NCI-H1417 (cell line): ENCODE data around the gene SNX33.
"Not testable (repeated sequence)": the region's sequence is repeated elsewhere in the genome, so short reads cannot be mapped to it uniquely, and the experiment has no call there.

Experiments used
- DNase-seq, 3 experiments: peaks; one replicate each; lab custom pipeline; 2025; lab: John Stamatoyannopoulos, UW

SNX33 gene

DNA sequence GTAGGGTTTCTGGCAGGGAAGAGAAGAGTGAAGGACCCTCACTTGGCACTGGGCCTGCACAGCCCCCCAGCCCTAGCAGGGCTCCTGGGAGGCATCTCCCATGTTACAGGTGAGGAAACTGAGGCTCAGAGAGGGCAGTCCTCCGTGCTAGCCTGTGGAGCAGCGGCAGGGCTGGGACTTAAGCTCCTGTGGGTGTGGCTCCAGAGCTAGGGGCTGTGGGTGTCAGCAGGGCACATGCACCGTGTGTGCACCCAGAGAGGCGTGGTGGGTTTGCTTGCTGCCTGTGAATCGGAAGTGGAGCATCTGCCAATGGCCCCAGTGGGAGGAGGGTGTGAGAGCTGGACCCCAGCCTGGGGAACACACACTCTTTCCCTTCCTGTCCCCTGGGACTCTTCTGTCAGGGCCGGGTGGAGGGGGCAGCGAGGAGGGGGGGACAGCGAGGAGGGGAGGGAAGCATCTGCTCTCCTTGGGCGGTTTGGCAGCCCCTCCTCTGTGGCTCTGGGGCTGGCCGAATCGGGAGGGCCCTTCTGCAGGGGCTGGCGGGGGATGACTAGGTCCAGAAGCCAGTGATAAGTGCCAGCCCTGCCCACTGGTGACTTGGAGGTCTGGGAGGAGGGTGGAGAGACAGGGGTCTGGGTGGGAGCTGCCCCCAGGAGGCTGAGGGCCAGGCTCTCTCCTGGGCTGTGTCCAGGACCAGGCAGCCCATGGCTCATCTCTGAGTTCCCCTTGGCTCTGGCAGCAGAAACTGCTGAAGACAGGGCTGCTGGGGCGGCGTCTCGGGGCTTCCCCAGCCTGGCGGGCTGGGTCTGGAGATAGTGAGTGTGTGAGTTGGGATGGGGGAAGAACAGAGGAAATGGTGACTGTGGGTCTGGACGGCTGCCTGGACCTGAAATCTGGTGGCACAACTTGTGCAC, 52.5 kb downstream of the SNX33 start:
- DNase-seq, result not testable (repeated sequence)

DNA sequence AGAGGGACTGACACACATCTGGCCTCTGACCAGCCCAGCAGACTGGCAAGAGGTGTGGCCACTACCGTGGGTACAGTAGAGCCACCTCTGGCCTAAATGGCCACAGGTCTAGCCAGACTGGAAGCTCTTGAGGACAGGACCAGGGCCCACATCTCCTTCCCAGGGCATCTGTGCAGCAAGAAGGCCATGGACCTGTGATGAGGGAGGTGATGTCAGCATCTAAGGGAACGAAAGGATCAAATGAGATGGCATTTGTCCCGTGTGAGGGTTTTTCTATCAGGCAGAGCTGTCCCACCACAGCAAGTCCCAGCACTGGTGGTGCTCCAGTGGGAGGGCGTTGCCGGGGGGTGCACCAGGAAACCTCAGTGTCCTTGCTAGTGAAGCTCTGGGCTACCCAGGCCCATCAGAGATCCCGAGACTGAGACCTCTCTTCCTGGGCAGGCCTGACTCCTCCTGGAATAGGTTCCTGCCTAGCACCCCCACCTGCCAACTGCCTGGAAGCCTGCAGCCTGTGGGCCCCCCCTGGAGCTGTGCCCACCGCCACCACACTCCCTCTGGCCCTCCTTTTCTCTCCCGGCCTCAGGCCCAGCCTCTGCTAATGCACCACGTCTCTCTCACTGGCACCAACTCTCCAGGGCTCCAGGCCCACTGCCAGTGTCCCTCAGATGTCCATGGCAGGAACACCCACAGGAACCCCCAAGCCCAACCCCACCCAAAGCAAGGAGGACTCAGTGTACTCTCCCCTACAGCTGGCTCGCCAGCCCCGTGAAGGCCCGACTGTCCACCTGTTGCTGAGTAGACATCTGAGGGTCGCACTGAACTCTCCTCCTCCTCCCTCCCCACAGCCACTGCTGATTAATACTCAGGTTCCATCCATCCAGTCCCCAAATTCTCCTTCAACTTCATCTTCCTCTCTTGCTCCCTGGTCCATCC, 53.6 kb downstream of the SNX33 start:
- not testable (repeated sequence) for DNase-seq

DNA sequence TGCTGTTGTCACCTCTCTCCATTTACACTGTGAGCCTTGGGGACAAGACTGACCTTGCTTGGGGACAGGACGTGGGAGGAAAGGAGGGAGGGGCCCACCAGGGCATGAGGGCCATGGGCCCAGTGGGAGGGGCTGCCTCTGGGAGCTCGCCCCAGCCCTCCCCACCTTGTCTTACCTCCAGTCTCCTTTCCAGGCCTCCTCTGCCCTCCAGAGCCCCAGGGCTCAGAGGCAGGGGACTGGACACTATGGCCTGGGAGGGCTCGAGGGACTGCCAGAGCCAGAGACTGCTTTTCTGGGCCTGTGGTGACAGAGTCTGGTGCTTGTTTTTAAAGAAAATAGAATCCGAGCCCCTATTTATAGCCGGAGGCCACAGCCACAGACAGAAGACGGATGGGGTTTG, 54.7 kb downstream of the SNX33 start:
- DNase-seq, result no peak

DNA sequence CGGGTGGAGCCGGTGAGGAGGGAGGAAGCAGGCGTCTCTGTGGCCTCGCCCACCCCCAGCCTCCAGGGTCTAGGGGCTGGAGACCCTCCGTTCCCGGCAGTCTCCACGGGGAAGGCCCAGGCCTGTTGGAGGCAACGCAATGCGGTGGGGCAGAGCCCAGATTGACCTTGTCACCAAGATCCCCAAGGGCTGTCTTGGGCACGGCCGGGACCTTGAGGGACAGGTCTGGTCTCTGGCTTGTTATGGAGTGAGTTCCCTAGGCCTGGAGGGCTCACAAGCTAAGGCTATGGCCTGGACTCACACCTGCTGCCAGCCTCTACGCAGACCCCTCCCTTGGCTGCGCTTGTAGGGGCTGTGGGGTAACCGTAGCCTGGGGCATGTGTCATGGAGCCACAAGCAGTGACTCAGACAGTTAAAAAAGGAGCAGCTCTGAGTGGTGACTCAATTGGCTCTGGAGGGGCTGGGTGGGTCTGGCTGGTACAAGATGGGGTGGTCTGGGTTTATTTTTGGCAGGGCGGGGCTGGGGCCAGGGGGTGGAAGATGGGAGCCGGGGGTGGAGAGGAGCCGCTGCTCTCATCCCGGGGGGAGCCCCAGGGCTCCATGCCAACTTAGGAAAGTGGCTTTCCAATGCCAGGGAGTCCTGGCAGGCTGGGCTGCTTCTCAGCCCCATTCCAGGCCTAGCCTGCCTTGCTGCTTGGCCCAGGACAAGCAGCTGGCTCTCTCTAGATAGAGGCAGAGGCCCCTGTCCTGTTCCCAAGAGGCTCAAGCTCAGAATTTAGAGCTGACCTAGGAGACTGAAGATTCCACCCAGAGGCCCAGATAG, 55.9 kb downstream of the SNX33 start:
- not testable (repeated sequence) for DNase-seq

DNA sequence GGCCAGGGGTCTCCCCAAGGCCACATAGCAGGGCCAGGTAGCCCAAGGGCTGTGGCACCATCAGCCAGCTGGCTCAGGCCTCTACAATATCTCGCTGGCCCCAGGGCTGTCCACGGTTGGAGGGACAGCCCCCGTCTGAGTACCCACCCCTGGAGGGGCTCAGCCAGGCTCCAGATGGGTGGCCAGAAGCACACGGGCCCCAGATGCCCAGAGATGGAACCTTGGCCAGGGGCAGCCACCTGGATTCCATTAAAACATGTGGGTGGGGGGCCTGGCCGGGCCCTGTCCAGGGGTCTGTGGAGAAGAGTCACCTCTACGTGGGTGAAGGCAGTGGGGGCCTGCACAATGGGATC, 56.5 kb downstream of the SNX33 start:
- no peak for DNase-seq

DNA sequence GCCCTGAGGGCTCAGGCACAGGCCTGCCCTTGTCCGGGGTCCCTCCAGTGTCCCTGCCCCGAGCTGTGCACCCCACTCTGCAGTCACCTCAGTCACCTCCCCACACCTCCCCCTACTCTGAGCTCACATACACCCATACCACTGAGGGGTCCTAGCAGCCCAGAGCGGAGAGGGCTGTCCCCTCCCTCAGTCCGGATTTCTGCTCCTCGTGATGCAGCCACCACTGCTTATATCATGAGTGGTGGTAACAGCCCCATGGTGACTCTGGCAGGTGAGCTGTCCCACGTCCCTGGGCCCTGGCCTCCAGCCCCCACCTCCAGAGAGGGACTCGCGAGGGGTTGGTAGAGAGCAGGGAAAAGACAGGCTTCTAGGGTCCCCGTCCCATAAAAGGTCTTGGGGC, 56.9 kb downstream of the SNX33 start:
- DNase-seq, result no peak

DNA sequence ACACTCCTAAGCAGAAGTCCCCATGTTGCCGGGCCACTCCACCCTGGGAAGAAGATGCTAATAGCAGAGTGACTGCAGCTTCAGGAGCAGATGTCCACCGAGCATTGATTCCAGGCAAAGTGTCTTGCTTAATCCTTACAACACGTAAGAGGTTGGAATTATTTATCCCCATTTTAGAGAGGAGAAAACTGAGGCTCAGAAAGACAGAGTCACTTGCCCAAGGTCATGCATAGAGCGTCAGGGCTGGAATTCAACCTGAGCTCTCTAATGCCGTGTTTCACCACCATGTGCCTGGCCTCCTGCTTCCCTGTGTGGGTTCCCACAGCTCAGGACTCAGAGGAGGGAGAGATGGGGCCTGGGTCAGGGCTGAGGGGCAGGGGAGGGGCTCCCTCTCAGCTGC, 57.7 kb downstream of the SNX33 start:
- not testable (repeated sequence) for DNase-seq

DNA sequence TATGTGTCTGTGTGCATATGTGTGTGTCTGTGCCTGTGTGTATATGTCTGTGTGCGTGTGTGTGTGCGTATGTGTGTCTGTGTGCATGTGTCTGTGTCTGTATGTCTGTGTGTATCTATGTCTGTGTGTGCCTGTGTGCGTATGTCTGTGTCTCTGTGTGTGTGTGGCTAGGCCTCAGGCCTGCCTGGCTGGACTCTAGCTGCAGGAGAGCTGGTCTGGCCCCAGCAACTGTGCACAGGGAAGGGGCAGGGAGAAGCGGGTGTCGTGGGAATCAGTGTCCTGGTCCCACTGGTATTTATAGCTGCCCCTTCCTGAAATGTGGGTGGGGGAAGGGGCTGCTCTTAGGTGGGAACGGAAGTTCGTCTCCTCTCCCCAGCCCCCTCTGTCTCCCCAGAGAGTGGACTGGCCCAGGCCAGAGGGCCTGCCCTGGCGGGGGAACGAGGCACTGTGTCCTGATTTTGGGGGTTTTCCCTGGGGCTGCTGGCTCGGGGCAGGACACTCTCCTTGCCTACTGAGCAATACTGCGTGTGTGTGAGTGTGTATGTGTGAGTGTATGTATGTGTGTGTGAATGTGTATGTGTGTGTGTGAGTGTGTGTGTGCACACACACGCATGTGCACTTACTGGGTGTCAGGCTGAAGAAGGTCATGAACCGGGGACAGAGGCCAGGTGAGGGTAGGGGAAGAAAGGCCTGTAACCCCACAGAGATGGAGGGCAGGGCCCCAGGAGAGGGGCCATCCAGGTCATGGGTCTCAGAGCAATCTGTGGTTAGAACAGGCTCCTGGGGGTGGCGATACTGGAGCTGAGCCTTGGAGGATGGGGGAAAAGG, 58.4 kb downstream of the SNX33 start:
- no peak for DNase-seq

DNA sequence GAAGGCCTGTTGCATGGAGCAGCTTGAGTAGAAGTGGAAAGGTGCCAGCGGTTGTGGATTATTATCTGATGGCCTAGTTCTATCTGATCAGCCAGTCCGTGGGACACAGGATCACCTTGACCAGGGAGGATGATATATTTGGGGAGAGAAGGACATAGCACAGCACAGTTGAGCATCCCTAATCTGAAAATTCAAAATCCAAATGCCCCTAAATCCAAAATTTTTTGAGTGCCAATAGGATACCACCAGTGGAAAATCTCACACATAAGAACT, 58.9 kb downstream of the SNX33 start:
- no peak for DNase-seq

DNA sequence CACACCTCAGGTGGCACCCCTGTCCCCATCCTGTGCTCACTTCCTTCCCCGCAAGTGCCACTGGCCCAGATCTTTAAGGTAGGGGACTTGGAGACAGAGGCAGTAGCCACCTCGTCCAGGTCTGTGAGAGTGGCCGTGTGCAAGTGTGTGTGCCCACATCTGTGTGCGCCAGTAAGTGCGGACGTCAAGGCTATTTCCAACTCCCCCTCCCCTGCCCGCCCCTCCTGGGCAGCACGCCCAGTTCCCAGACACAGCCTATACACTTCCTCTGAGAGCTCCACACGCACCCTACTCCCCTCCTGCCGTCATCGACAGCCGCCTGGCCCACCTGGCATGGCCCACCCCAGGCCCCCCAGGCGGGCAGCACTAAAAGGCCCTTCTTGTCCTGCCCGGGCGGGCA, 61.7 kb downstream of the SNX33 start:
- not testable (repeated sequence) for DNase-seq

DNA sequence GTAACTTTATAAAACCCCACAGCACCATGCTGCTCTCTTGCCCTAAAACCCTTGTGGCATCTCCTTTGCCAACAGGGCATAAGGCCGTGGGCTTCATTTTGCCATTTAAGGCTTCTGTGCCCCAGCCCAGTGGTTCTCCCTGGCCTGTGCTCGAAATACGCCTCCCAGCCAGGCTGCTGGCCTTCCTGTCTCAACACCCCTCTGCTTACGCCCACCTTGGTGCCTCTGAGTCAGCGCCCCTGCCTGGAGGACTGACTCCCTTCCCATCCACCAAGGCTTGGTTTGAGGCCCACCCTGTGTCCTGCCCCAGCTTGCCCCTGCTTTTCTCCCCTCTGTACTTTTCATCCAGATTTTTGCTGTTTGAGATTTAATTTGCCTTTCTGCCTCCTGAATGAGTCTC, 63.2 kb downstream of the SNX33 start:
- DNase-seq, result not testable (repeated sequence)

DNA sequence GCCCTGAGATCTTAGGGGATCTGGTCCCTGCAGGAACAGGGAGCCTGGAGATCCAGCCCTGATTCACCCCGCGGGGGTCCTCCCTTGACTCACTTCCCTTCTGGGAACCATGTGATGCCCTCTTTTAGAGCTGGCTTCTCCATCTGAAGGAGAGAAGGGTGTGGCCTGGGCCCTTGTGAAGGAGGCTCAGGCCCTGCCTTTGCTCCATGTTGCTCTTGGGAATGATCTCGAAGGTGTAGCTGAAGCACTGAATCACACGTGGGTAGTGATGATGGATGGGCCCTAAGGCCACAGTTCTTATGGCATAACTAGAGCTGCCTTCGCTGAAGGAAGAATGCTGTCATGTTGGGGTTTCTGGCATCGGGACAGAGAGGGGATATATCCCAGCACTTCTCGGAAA, 63.8 kb downstream of the SNX33 start:
- DNase-seq, result not testable (repeated sequence)
